MM.1S (cell line): ENCODE measurements around the gene TRAP1.

Experiments used
- EZH2 ChIP-seq: fragments of 300-600 bp; sonication (generic); optimal IDR thresholded peaks from 2 replicates; pipeline ENCODE3; 2017; ENCODE audit warnings: low read depth, mild to moderate bottlenecking, antibody characterized with exemption, low read length, mixed read lengths
- EZH2phosphoT487 ChIP-seq: fragments of 300-600 bp; sonication (generic); IDR thresholded peaks from 2 replicates; pipeline ENCODE4 v1.6.1; 2018; ENCODE audit warnings: antibody characterized with exemption, low read length
- TF ChIP-seq, protein P1 (sequence below): fragments of 300-600 bp; sonication (generic); IDR thresholded peaks from 2 replicates; pipeline ENCODE4 v1.5.1; 2016; ENCODE audit warnings: antibody characterized with exemption, low read length, mixed read lengths

DNA sequence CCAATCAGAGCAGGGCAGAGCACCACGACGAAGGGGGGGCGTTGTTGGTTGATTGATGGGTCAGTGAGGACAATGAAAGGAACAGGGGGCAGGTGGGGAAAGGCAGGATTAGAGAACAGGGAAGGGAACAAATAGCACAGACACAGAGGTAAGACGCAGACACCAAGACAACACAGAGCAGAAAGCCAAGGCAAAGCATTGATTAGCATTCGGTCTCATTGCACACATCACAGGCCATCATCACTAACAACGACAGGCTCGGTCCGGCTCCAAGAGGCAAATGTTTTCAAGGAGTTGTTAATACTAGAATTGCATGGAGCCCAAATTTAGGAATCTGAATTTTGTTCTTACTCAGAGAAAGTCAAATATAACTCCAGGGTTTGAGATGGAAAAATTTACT lies 34.6 kb upstream of the TRAP1 start:
- TF ChIP-seq EZH2 (no peak), EZH2phosphoT487 (no peak)
- TF ChIP-seq, protein P1, sequence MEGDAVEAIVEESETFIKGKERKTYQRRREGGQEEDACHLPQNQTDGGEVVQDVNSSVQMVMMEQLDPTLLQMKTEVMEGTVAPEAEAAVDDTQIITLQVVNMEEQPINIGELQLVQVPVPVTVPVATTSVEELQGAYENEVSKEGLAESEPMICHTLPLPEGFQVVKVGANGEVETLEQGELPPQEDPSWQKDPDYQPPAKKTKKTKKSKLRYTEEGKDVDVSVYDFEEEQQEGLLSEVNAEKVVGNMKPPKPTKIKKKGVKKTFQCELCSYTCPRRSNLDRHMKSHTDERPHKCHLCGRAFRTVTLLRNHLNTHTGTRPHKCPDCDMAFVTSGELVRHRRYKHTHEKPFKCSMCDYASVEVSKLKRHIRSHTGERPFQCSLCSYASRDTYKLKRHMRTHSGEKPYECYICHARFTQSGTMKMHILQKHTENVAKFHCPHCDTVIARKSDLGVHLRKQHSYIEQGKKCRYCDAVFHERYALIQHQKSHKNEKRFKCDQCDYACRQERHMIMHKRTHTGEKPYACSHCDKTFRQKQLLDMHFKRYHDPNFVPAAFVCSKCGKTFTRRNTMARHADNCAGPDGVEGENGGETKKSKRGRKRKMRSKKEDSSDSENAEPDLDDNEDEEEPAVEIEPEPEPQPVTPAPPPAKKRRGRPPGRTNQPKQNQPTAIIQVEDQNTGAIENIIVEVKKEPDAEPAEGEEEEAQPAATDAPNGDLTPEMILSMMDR, result no peak
